ENCODE data around the gene MIPEP.

- no peak for TF ChIP-seq POLR2A (IDR thresholded peaks at IDR 0.05)
- TF ChIP-seq, protein P1, sequence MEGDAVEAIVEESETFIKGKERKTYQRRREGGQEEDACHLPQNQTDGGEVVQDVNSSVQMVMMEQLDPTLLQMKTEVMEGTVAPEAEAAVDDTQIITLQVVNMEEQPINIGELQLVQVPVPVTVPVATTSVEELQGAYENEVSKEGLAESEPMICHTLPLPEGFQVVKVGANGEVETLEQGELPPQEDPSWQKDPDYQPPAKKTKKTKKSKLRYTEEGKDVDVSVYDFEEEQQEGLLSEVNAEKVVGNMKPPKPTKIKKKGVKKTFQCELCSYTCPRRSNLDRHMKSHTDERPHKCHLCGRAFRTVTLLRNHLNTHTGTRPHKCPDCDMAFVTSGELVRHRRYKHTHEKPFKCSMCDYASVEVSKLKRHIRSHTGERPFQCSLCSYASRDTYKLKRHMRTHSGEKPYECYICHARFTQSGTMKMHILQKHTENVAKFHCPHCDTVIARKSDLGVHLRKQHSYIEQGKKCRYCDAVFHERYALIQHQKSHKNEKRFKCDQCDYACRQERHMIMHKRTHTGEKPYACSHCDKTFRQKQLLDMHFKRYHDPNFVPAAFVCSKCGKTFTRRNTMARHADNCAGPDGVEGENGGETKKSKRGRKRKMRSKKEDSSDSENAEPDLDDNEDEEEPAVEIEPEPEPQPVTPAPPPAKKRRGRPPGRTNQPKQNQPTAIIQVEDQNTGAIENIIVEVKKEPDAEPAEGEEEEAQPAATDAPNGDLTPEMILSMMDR (IDR thresholded peaks at IDR 0.05), result no peak
These were observed 40.5 kb downstream of the MIPEP start for GRCh38 chr13:23848646-23849141.
